Adrenal gland (tissue), 12 donors: ENCODE results near the gene LYPD6. TPM values are rescaled to one million over a fixed set of nuclear protein-coding genes. Genes with fewer than 3 reads are reported as not detected.

Source experiments
- DNase-seq, 7 donors: peaks; one replicate each; pipeline ENCODE4 v3.0.0-alpha.2; 2019 to 2020
- H3K27ac ChIP-seq, 5 donors: fragments of 200-600 bp; sonication (generic) in 4 of 5; 1 replicate in 3 of 5; 2 replicates in 2 of 5; pipeline versions ENCODE4 v1.5.1 to v1.8.0; 2016 to 2020; ENCODE audit warnings: mild to moderate bottlenecking in 1 of 5
- H3K27me3 ChIP-seq: fragments of 200-600 bp; 2 replicates; pipeline ENCODE4 v1.8.0; 2021
- H3K36me3 ChIP-seq, 2 donors: fragments of 200-600 bp; replicated peaks in 1 of 2; 1 replicate in 1 of 2; 2 replicates in 1 of 2; pipeline versions ENCODE4 v1.5.1 to v1.8.0; 2018 to 2022
- H3K4me1 ChIP-seq, 2 donors: fragments of 200-600 bp; replicated peaks in 1 of 2; 1 replicate in 1 of 2; 2 replicates in 1 of 2; pipeline versions ENCODE4 v1.5.1 to v1.8.0; 2018 to 2021
- H3K4me3 ChIP-seq, 4 donors: fragments of 200-600 bp; sonication (generic) in 3 of 4; one replicate each; pipeline ENCODE4 v1.5.1; 2016 to 2018
- H3K9me3 ChIP-seq, 3 donors: fragments of 200-600 bp; sonication (generic) in 1 of 3; replicated peaks in 1 of 3; 1 replicate in 2 of 3; 2 replicates in 1 of 3; pipeline versions ENCODE4 v1.5.1 to v1.8.0; 2016 to 2021
- POLR2A ChIP-seq, 2 donors: fragments of 450-650 bp; IDR thresholded peaks; one replicate each; pipeline ENCODE4 v1.6.1; 2017; ENCODE audit warnings: antibody characterized with exemption in 2 of 2, mild to moderate bottlenecking in 2 of 2, moderate library complexity in 1 of 2
- WGBS, 4 donors: extraction: QIAGEN DNeasy Blood & Tissue Kit in 2 of 4; methylation state at CpG; one replicate each; pipeline versions ENCODE4 v1.1.5 to v1.1.7; 2013 to 2017; 5-methylcytosine and 5-hydroxymethylcytosine counted together
- intact Hi-C, 2 donors: fragments of 100-400 bp; cut with DNase I; formaldehyde crosslinking; loops; one replicate each; pipeline versions ENCODE4 v1.14.1 to v1.15.0; 2022 to 2023
- polyA plus RNA-seq, 3 donors: library from polyadenylated mRNA; stranded (reverse); fragments of 200-250 nt in 2 of 3; fragments of 350-450 nt in 1 of 3; fragmentation: Illumina TruSeq in 1 of 3; extraction: RNeasy Lipid Tissue Mini Kit (QIAGEN cat#74804) in 1 of 3; gene quantifications; one replicate each; pipeline ENCODE4 v1.2.3, GENCODE V29; 2013 to 2014
- total RNA-seq, 9 donors: library from RNA; depleted of rRNA in 4 of 9; stranded (reverse); fragments of >200 nt in 4 of 9; fragments of 120-200 nt in 1 of 9; fragmentation: NEBNext Ultra II Directional in 1 of 9; extraction: Animal tissue kit (Norgen Biotek cat#: 25700) in 1 of 9; gene quantifications; one replicate each; pipeline versions ENCODE4 v1.1.0 to v1.2.4, GENCODE V29; 2013 to 2023
- TF ChIP-seq, protein P1 (sequence below), 6 experiments: fragments of 450-650 bp in 4 of 6; fragments of 200-600 bp in 2 of 6; sonication (generic) in 1 of 6; IDR thresholded peaks; 1 replicate in 5 of 6; 2 replicates in 1 of 6; pipeline versions ENCODE4 v1.5.1 to v1.8.0; 2016 to 2021; ENCODE audit warnings: antibody characterized with exemption in 6 of 6, mild to moderate bottlenecking in 2 of 6, moderate library complexity in 1 of 6
- donor health status: healthy with polysubstance abuse.
- donor health status: Bipolar disorder and iron deficiency.
- donor health status: DM: yes; HTN: yes; CAD: no.
- donor health status: DM: no; HTN: no; CAD: no.
- donor health status: DM: no; HTN: no; CAD: no.
- donor health status: DM: yes; HTN: yes; CAD: no.

Gene LYPD6
- total and polyA plus RNA-seq, 12 donors = 0.06 to 1.2 (median 0.16) TPM; not detected in 4

DNA sequence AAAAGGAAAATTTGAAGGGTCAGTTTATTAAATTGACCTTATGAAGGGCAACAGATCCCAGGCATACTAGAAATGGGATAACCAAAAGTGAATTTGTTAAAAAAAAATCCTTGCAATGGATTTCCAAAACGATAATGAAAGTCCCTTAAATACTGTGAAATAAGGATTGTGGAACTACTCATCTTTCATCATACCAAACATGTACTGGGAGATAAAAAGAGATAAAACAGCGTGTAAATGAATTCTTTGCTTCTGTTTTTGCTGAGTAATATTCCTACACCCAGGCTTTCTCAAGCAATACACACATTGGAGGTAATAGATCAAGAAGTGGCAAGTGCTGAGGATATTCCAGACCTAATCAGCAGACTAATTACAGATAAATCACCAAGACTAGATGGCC is 3.8 kb downstream of the LYPD6 start:
- no peak overlapping the region for H3K27ac ChIP-seq
- no peak for TF ChIP-seq POLR2A (IDR thresholded peaks at IDR 0.05)
- TF ChIP-seq, protein P1, sequence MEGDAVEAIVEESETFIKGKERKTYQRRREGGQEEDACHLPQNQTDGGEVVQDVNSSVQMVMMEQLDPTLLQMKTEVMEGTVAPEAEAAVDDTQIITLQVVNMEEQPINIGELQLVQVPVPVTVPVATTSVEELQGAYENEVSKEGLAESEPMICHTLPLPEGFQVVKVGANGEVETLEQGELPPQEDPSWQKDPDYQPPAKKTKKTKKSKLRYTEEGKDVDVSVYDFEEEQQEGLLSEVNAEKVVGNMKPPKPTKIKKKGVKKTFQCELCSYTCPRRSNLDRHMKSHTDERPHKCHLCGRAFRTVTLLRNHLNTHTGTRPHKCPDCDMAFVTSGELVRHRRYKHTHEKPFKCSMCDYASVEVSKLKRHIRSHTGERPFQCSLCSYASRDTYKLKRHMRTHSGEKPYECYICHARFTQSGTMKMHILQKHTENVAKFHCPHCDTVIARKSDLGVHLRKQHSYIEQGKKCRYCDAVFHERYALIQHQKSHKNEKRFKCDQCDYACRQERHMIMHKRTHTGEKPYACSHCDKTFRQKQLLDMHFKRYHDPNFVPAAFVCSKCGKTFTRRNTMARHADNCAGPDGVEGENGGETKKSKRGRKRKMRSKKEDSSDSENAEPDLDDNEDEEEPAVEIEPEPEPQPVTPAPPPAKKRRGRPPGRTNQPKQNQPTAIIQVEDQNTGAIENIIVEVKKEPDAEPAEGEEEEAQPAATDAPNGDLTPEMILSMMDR (IDR thresholded peaks at IDR 0.05) = no peak
- no peaks in the 10 kb centered on the region for H3K36me3 ChIP-seq
- 62 to 72% (median 67%) methylated on average over 2 of the region's 2 CpGs for WGBS, 4 donors
- H3K4me1 ChIP-seq = peaks cover 7 to 9% of the 10 kb centered on the region in 2 donors
- peaks cover 23% of the 10 kb centered on the region for H3K27me3 ChIP-seq
- no peak for DNase-seq
- no peak overlapping the region for H3K4me3 ChIP-seq
- H3K9me3 ChIP-seq = no peaks in the 10 kb centered on the region
- intact Hi-C loops = no loop called here

DNA sequence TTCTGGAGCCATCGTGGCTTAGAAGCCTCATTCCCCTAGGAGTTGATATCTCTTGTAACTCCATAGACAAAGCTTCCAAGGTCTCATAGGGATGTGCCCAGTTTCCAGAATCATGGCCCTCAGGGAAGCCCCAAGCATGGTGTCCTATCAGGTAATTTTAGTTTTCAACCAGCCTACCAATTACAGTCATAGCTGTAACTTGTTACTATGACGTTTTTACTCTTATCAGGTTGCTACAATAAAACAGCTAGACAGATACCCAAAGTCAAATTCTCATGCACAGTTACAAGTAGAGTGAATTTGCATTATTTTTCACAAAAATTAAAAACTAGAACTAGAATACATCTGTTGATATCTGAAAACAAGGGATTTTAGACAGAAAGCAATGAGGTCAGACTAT is 8.9 kb downstream of the LYPD6 start:
- Histone ChIP-seq H3K4me3 (no peak overlapping the region), H3K27ac (no peak overlapping the region), H3K36me3 (no peaks in the 10 kb centered on the region), H3K9me3 (no peaks in the 10 kb centered on the region), H3K27me3 (no peaks in the 10 kb centered on the region), H3K4me1 (no peaks in the 10 kb centered on the region)
- no peak for DNase-seq
- no peak for TF ChIP-seq POLR2A (IDR thresholded peaks at IDR 0.05)
- TF ChIP-seq, protein P1 (IDR thresholded peaks at IDR 0.05) = no peak
- intact Hi-C loops = no loop called here
- WGBS, 4 donors = 71 to 86% (median 82%) methylated on average over 2 of the region's 2 CpGs

DNA sequence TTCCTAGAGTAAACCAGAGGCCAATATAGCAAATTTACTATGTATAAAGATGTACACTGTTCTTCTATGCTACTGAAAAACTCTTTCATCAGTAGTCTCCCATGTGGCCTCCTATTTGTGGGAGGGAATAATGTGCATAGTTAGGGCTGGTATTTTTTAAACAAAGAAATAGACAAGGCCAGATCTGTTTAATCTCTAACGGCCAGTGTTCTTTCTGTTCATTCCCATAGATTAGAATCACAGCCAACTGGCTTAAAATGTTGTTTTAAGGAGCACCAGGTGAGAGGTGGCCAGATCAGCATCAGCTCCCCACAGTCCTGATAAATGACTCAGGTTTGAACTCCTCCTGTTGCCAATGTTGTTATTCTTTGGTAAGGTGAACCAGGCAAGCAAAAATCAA is 12.1 kb downstream of the LYPD6 start:
- no peaks in the 10 kb centered on the region for H3K9me3 ChIP-seq
- H3K4me3 ChIP-seq = no peak overlapping the region
- no peak for TF ChIP-seq POLR2A (IDR thresholded peaks at IDR 0.05)
- TF ChIP-seq, protein P1 (IDR thresholded peaks at IDR 0.05) = no peak
- no peaks in the 10 kb centered on the region for H3K36me3 ChIP-seq
- no peaks in the 10 kb centered on the region for H3K27me3 ChIP-seq
- no peaks in the 10 kb centered on the region for H3K4me1 ChIP-seq
- no peak for DNase-seq
- 52 to 83% (median 67%) methylated on average over 1 of the region's 1 CpG for WGBS, 4 donors
- intact Hi-C loops = no loop called here
- H3K27ac ChIP-seq = no peak overlapping the region

DNA sequence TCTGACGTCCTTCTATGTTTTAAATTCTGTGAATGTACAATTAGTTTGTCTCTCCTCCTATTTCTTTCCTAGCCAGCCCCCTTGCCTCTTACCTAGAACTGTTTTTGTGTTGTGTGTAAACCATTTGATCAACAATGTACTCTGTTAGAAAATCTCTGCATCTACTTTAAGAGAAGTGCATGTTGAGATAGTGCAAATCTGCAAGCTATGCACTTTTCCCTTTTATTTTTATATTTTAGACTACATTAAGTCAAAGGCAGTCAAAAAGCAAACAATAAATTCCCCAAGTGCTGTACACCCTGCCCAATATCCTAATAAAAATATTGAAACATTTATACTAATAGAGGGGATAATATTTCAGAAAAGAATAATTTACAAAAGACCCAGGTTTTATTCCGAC is 13.7 kb downstream of the LYPD6 start:
- Histone ChIP-seq H3K4me1 (no peaks in the 10 kb centered on the region), H3K36me3 (no peaks in the 10 kb centered on the region), H3K27ac (no peak overlapping the region), H3K27me3 (no peaks in the 10 kb centered on the region), H3K4me3 (no peak overlapping the region), H3K9me3 (no peaks in the 10 kb centered on the region)
- DNase-seq = no peak
- TF ChIP-seq, protein P1 (IDR thresholded peaks at IDR 0.05) = no peak
- TF ChIP-seq POLR2A (IDR thresholded peaks at IDR 0.05) = no peak
- intact Hi-C loops = no loop called here
- WGBS, 4 donors = 70 to 83% (median 74%) methylated on average over 2 of the region's 2 CpGs
